Choroid plexus epithelial cell (primary cell): ENCODE results near the gene MAP3K14.

Experiments
- DNase-seq: peaks from one replicate; pipeline ENCODE4 v3.0.0-alpha.2; 2010; ENCODE audit warnings: low read depth
- H3K4me3 ChIP-seq: 2 replicates; pipeline ENCODE4 v1.5.1; 2011; ENCODE audit warnings: low read depth, mild to moderate bottlenecking, control low read depth, low read length, moderate library complexity
- CTCF ChIP-seq: conservative IDR thresholded peaks from 2 replicates; pipeline ENCODE4 v1.5.1; 2011; ENCODE audit warnings: low read depth, mild to moderate bottlenecking, control low read depth, inconsistent platforms, low read length, moderate library complexity

MAP3K14 gene

DNA sequence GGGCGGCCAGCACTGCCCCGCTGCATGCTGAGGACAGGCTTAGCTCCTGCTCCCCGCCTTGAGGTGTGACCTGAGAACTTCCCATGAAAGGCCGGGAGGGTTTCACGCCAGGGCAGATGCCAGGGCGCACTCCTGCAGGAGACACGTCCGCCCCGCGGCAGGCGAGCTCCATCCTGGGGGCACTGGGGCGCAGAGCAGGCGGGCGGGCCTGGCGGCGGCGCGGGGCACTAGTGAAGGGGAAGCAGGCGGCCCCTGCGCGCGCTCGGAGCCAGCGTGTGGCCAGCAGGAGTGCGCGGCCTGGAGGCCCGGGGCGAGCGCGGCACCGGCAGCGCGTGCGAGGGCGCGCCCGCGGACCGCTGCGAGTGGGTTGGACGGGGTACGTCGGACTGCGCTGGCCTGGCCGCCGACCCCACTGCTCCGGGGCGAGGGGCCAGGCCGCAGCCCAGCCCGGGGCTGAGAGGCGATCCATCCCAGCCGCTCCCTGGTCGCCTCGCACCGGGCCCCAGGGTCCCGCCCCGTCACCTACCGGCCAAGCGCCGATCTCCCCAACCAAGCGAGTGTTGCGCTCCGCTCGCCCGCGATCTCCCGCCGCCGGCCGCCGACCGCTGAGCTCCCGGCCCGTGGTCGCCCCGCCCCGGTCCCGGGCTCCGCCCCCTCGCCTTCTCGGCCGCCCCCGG, at the start of gene MAP3K14:
MAP3K14 (minus strand) TSS at position 587 of the 677 bp plus-strand sequence. CDS start 26,275 bp downstream, outside the sequence.
- DNase-seq: peak; percentile 74

GRCh38 chr17:45366049-45366448, 49.2 kb upstream of the MAP3K14 start:
- H3K4me3 ChIP-seq: no peak overlapping the region
- no peak for DNase-seq
- no peak for TF ChIP-seq CTCF

More for the DNA sequence above, at the start of gene MAP3K14:
- peak; percentile 23 for TF ChIP-seq CTCF
- H3K4me3 ChIP-seq: peak within 1 kb of the TSS; percentile 95

- TF ChIP-seq CTCF: peak; percentile 17
- peak; percentile 63 for DNase-seq
- H3K4me3 ChIP-seq: no peak overlapping the region
Observed at GRCh38 chr17:45364531-45365390, 47.9 kb upstream of the MAP3K14 start.

DNA sequence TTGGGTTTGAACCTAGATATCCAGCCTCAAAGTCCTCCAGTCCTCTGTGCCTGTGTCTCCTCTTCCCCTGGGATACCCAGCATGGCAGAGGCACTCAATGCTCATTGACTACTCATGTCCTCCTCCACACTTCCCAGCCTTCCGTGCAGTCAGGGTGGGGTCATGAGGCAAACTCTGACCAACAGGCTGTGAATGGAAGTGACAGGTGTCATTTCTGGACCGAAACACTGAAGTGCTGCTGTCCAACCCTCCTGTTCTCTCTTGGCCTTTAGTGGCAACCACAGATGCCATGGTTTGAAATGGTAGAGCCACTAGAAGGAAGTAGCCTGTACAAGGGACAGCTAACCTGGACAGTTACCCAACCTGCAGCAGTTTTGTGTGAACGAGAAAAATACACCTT, 46.7 kb upstream of the MAP3K14 start:
- no peak overlapping the region for H3K4me3 ChIP-seq
- no peak for TF ChIP-seq CTCF
- no peak for DNase-seq

DNA sequence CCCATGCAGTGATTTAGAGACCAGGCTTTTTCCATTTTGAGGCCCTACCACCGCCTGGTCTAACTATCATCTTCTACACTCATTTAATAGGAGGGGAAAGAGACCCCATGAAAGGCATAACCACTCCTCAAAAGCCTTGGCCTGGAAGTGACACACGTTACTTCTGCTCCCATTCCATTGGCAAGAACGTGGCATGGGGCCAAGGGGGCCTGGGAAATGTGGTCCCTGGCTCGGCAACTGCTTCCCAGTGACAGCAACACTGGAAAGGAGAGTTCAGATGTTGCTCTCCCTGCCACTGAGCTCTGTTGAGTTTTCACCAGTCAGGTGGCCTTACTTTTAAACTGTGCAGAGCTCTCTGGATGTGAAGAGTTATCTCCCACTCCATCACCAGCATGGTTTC, 45.2 kb upstream of the MAP3K14 start:
- DNase-seq: no peak
- H3K4me3 ChIP-seq: no peak overlapping the region
- TF ChIP-seq CTCF: no peak

- DNase-seq: no peak
- H3K4me3 ChIP-seq: no peak overlapping the region
- TF ChIP-seq CTCF: no peak
Observed at GRCh38 chr17:45361451-45361850, 44.6 kb upstream of the MAP3K14 start.
